Stimulated activated CD4-positive, alpha-beta T cell treated with anti-CD3 and anti-CD28 coated beads, Interleukin-4, amount 100 ng/mL, for 48 hours (primary cell): ENCODE measurements around the gene GTF2A2.
A peak's percentile ranks its signal among the peaks of the same experiment; 100 is the strongest.
"Not testable (repeated sequence)": the region's sequence is repeated elsewhere in the genome, so short reads cannot be mapped to it uniquely, and the experiment has no call there.

Experiments used
- DNase-seq, 2 donors: peaks; one replicate each; pipeline ENCODE4 v3.0.0-alpha.2; 2020; ENCODE audit warnings: low read depth in 2 of 2

Gene GTF2A2

GRCh38 chr15:59674361-59674877 lies 17.1 kb upstream of the GTF2A2 start:
- DNase-seq, result no peak

- no peak for DNase-seq
These were observed 11.2 kb upstream of the GTF2A2 start for GRCh38 chr15:59668556-59668955.

GRCh38 chr15:59662260-59662659 lies 4.9 kb upstream of the GTF2A2 start:
- no peak for DNase-seq

GRCh38 chr15:59659366-59659765 lies 2.1 kb upstream of the GTF2A2 start:
- DNase-seq, result no peak

- DNase-seq, result no peak
These were observed 365 bp upstream of the GTF2A2 start for GRCh38 chr15:59657635-59658125.

- no peak for DNase-seq
These were observed 3.3 kb downstream of the GTF2A2 start for GRCh38 chr15:59654046-59654445.

GRCh38 chr15:59649603-59650002 lies 7.7 kb downstream of the GTF2A2 start:
- no peak for DNase-seq

GRCh38 chr15:59647085-59647484 lies 10.2 kb downstream of the GTF2A2 start:
- no peak for DNase-seq

- no peak for DNase-seq
These were observed 11.0 kb downstream of the GTF2A2 start for GRCh38 chr15:59646277-59646676.

- DNase-seq, result not testable (repeated sequence)
These were observed 11.5 kb downstream of the GTF2A2 start for GRCh38 chr15:59645812-59646211.

GRCh38 chr15:59644756-59645155 lies 12.6 kb downstream of the GTF2A2 start:
- DNase-seq, result no peak

- DNase-seq, result no peak
These were observed 15.0 kb downstream of the GTF2A2 start for GRCh38 chr15:59642351-59642750.

GRCh38 chr15:59637507-59637906 lies 19.8 kb downstream of the GTF2A2 start:
- not testable (repeated sequence) for DNase-seq

GRCh38 chr15:59636184-59636583 lies 21.1 kb downstream of the GTF2A2 start:
- no peak for DNase-seq

GRCh38 chr15:59632714-59633113 lies 24.6 kb downstream of the GTF2A2 start:
- DNase-seq, result no peak

- DNase-seq, result peak; percentile 33 to 41
These were observed 35.0 kb downstream of the GTF2A2 start for GRCh38 chr15:59622289-59622688.

- DNase-seq, result no peak
These were observed 38.9 kb downstream of the GTF2A2 start for GRCh38 chr15:59618406-59618805.

- no peak for DNase-seq
These were observed 40.9 kb downstream of the GTF2A2 start for GRCh38 chr15:59616379-59616778.

GRCh38 chr15:59615661-59616060 lies 41.7 kb downstream of the GTF2A2 start:
- DNase-seq, result no peak

GRCh38 chr15:59614153-59614552 lies 43.2 kb downstream of the GTF2A2 start:
- DNase-seq, result no peak

GRCh38 chr15:59611276-59612260 lies 45.7 kb downstream of the GTF2A2 start, which contains the start of gene GCNT3:
TSS of gene GCNT3 (plus strand) at chr15:59611783. CDS start at chr15:59618239, 6,456 bp downstream.
- no peak for DNase-seq

- DNase-seq, result no peak
These were observed 47.3 kb downstream of the GTF2A2 start for GRCh38 chr15:59609730-59610712.
